Tibial artery (tissue), 4 donors: Measurements from ENCODE around the gene PROSER2.
"Not testable (repeated sequence)": the region's sequence is repeated elsewhere in the genome, so short reads cannot be mapped to it uniquely, and the experiment has no call there.

ENCODE experiments used
- DNase-seq, 2 donors: peaks; one replicate each; pipeline ENCODE4 v3.0.0-alpha.2; 2019
- H3K27ac ChIP-seq, 2 donors: fragments of 200-600 bp; sonication (generic) in 1 of 2; 1 replicate in 1 of 2; 2 replicates in 1 of 2; pipeline ENCODE4 v1.5.1; 2018 to 2019; ENCODE audit warnings: mild to moderate bottlenecking in 1 of 2
- H3K27me3 ChIP-seq, 2 donors: fragments of 200-600 bp; sonication (generic) in 1 of 2; one replicate each; pipeline versions ENCODE4 v1.5.1 to v1.6.0; 2016 to 2019
- H3K36me3 ChIP-seq, 3 donors: fragments of 200-600 bp; sonication (generic) in 2 of 3; one replicate each; pipeline ENCODE4 v1.5.1; 2016 to 2019; ENCODE audit warnings: mild to moderate bottlenecking in 2 of 3
- H3K4me1 ChIP-seq, 4 donors: fragments of 200-600 bp; sonication (generic) in 2 of 4; 1 replicate in 3 of 4; 2 replicates in 1 of 4; pipeline ENCODE4 v1.5.1; 2016 to 2019
- H3K4me3 ChIP-seq, 2 donors: fragments of 200-600 bp; sonication (generic) in 1 of 2; 1 replicate in 1 of 2; 2 replicates in 1 of 2; pipeline ENCODE4 v1.5.1; 2018 to 2019; ENCODE audit warnings: mild to moderate bottlenecking in 2 of 2
- H3K9me3 ChIP-seq, 3 donors: fragments of 200-600 bp; sonication (generic) in 1 of 3; one replicate each; pipeline ENCODE4 v1.5.1; 2016 to 2019
- intact Hi-C: fragments of 100-400 bp; cut with DNase I; formaldehyde crosslinking; loops from one replicate; pipeline ENCODE4 v1.15.0; 2023; ENCODE audit warnings: low total_unique reads
- TF ChIP-seq, protein P1 (sequence below), 2 experiments: fragments of 200-600 bp in 1 of 2; fragments of 450-650 bp in 1 of 2; IDR thresholded peaks; one replicate each; pipeline ENCODE4 v1.5.1; 2017 to 2019; ENCODE audit warnings: antibody characterized with exemption in 2 of 2, mild to moderate bottlenecking in 1 of 2, moderate library complexity in 1 of 2

The PROSER2 gene

DNA sequence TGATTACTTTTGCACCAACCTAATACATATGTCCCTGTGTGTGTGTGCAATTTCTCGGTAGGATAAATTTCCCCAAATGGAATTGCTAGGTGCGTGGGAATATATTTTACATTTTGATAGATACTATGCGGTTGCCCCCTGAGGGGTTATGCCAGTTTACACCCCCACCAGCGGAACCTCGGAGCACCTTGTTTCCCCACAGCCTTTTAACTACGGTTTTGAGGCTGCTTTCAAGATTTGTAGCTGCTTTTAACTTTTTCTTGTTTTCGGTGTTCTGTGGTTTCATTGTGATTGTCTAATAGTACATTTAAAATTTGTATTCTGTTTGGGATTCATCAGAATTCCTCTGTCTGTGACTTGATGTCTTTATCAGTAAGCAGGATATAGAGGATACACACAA lies 22.0 kb downstream of the PROSER2 start:
- no peaks in the 10 kb centered on the region for H3K27me3 ChIP-seq
- DNase-seq, result no peak
- intact Hi-C loops, result no loop called here
- H3K4me1 ChIP-seq, result no peaks in the 10 kb centered on the region
- no peak overlapping the region for H3K4me3 ChIP-seq
- no peak overlapping the region for H3K27ac ChIP-seq
- no peaks in the 10 kb centered on the region for H3K9me3 ChIP-seq
- TF ChIP-seq, protein P1, sequence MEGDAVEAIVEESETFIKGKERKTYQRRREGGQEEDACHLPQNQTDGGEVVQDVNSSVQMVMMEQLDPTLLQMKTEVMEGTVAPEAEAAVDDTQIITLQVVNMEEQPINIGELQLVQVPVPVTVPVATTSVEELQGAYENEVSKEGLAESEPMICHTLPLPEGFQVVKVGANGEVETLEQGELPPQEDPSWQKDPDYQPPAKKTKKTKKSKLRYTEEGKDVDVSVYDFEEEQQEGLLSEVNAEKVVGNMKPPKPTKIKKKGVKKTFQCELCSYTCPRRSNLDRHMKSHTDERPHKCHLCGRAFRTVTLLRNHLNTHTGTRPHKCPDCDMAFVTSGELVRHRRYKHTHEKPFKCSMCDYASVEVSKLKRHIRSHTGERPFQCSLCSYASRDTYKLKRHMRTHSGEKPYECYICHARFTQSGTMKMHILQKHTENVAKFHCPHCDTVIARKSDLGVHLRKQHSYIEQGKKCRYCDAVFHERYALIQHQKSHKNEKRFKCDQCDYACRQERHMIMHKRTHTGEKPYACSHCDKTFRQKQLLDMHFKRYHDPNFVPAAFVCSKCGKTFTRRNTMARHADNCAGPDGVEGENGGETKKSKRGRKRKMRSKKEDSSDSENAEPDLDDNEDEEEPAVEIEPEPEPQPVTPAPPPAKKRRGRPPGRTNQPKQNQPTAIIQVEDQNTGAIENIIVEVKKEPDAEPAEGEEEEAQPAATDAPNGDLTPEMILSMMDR (IDR thresholded peaks at IDR 0.05), result no peak
- H3K36me3 ChIP-seq, result no peaks in the 10 kb centered on the region

DNA sequence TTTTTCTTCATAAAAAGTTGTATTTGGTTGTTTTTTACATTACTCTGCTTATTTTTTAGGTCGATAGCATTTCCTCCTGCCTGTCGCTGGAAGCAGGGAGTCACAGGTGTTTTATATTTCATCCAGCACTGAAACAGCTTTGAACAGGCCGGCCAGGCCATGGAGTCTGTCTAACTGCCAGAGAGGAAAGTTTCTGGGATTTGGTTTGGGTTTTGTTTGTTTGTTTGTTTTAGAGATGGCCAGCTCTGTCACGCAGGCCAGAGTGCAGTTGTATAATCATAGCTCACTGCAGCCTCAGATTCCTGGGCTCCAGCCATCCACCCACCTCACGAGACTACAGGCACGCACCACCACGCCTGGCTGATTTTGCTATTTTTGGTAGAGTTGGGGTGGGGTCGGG lies 23.4 kb downstream of the PROSER2 start:
- no peaks in the 10 kb centered on the region for H3K9me3 ChIP-seq
- TF ChIP-seq, protein P1 (IDR thresholded peaks at IDR 0.05), result no peak
- no peaks in the 10 kb centered on the region for H3K36me3 ChIP-seq
- DNase-seq, result no peak
- no peak overlapping the region for H3K4me3 ChIP-seq
- intact Hi-C loops, result no loop called here
- no peaks in the 10 kb centered on the region for H3K4me1 ChIP-seq
- no peak overlapping the region for H3K27ac ChIP-seq
- H3K27me3 ChIP-seq, result no peaks in the 10 kb centered on the region

DNA sequence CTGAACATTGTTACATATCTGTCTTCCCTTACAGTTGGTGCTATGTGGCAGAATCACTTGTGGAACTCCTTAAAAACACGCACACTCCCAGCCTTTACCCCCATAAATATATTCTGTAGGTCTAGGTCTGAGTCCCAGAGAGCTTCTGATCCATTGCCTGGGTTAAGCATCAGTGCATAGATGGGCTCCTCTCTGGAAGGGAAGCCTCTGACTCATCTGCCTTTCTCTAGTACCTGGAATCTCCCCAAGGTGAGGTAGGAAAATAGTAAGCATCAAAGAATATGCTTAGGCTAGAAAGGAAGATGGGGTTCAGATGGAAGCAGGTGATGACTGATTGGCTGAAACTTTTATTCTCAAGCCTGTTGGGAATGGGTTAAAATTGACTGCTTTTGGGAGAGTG lies 26.1 kb downstream of the PROSER2 start:
- Histone ChIP-seq H3K27me3 (no peaks in the 10 kb centered on the region), H3K36me3 (peaks cover 0 to 26% (median 0%) of the 10 kb centered on the region in 3 donors), H3K27ac (no peak overlapping the region), H3K4me1 (no peaks in the 10 kb centered on the region), H3K4me3 (no peak overlapping the region), H3K9me3 (no peaks in the 10 kb centered on the region)
- TF ChIP-seq, protein P1 (IDR thresholded peaks at IDR 0.05), result no peak
- no peak for DNase-seq
- intact Hi-C loops, result no loop called here

DNA sequence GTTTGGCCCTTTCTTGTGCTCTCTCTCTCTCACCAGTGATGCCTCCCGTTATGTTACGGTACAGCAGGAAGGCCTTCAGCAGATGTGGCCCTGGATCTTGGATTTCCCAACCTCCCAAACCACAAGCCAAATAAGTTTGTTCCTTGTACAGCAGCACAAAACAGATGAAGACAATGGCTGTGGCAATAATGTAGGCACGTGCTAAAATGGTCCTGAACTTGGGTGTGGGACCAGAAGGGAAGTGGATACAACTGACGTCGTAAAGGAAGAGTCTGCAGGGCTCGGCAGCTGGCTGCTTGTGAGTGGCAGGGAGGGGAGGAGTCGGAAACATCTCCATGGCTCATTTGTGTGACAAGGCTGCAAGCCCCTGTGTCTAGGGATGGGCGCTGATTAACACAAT lies 26.8 kb downstream of the PROSER2 start:
- Histone ChIP-seq H3K36me3 (peaks cover 0 to 26% (median 0%) of the 10 kb centered on the region in 3 donors), H3K27ac (no peak overlapping the region), H3K27me3 (no peaks in the 10 kb centered on the region), H3K9me3 (no peaks in the 10 kb centered on the region), H3K4me3 (no peak overlapping the region), H3K4me1 (no peaks in the 10 kb centered on the region)
- peak in 1 of 2 donors; percentile 38 for DNase-seq
- intact Hi-C loops, result no loop called here
- TF ChIP-seq, protein P1 (IDR thresholded peaks at IDR 0.05), result no peak

DNA sequence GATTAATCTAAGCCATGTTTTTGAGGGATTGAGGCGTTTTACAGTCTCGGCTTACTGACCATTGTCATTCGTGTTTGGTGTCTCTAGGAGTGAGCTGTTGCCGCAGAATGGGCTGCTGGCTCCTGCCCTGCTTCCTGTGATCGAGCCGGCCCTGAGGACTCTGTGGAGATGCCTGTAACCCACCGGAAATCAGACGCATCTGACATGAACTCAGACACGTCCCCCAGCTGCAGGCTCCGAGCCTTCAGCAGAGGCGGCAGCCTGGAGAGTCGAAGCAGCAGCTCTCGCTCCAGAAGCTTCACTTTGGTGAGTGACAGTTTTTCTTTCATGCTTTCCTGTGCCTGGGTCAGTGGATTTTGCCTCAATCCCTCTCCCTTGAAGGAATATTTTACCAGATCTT lies 28.8 kb downstream of the PROSER2 start:
- H3K36me3 ChIP-seq, result peaks cover 0 to 37% (median 0%) of the 10 kb centered on the region in 3 donors
- H3K27ac ChIP-seq, result no peak overlapping the region
- no peaks in the 10 kb centered on the region for H3K27me3 ChIP-seq
- no peak overlapping the region for H3K4me3 ChIP-seq
- H3K4me1 ChIP-seq, result no peaks in the 10 kb centered on the region
- DNase-seq, result no peak
- intact Hi-C loops, result no loop called here
- TF ChIP-seq, protein P1 (IDR thresholded peaks at IDR 0.05), result no peak
- H3K9me3 ChIP-seq, result no peaks in the 10 kb centered on the region

DNA sequence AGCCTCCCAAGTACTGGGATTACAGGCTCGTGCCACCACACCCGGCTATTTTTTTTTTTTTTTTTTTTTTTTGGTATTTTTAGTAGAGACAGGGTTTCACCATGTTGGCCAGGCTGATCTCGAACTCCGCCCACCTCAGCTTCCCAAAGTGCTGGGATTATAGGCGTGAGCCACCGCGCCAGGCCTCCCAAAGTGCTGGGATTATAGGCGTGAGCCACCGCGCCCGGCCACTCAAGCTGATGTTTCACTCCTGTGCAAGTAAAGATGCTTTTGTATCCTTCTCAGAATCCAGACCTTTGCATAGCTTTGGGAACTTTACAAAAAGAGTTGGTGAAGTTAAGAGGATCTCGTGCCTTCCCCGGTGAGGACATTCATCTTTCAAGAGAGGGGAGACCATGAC lies 29.5 kb downstream of the PROSER2 start:
- intact Hi-C loops, H3K4me1 ChIP-seq, H3K4me3 ChIP-seq, H3K9me3 ChIP-seq, H3K27ac ChIP-seq, DNase-seq, H3K27me3 ChIP-seq: not testable (repeated sequence)
- peaks cover 0 to 40% (median 0%) of the 10 kb centered on the region in 3 donors for H3K36me3 ChIP-seq
